ENCODE data around the gene PRAME.
A peak's percentile ranks its signal among the peaks of the same experiment; 100 is the strongest.

Gene PRAME

DNA sequence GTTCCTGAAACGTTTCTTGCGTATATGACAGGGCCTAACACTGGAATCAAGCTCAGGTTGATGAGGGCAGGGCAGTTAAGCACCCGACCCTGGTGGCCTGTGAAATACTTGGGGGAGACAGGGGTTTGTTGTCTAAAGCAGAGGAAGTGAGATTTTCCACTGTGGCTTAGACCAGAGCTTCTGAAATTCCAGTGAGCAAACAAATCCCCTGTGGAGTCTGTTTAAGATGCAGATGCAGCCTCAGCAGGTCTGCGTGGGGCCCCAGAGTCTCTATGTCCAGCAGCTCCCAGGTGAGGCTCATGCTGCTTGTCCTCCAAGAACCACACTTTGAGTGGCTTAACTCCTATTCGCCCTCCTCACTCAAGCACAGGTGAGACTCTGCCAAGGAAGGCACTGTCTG is 39.1 kb upstream of the PRAME start:
- DNase-seq (ENCODE audit: low read depth) = no peak
- TF ChIP-seq CTCF (IDR thresholded peaks at IDR 0.05; ENCODE audit: control insufficient read depth, insufficient read depth, low read depth, low read length, missing control alignments) = no peak
- no peak overlapping the region for H3K4me3 ChIP-seq (ENCODE audit: control insufficient read depth, low read depth, low read length)

- TF ChIP-seq CTCF (IDR thresholded peaks at IDR 0.05; ENCODE audit: control insufficient read depth, insufficient read depth, low read depth, low read length, missing control alignments) = no peak
- DNase-seq (ENCODE audit: low read depth) = no peak
- no peak overlapping the region for H3K4me3 ChIP-seq (ENCODE audit: control insufficient read depth, low read depth, low read length)
Measured at GRCh38 chr22:22595001-22595835, 36.2 kb upstream of the PRAME start.

DNA sequence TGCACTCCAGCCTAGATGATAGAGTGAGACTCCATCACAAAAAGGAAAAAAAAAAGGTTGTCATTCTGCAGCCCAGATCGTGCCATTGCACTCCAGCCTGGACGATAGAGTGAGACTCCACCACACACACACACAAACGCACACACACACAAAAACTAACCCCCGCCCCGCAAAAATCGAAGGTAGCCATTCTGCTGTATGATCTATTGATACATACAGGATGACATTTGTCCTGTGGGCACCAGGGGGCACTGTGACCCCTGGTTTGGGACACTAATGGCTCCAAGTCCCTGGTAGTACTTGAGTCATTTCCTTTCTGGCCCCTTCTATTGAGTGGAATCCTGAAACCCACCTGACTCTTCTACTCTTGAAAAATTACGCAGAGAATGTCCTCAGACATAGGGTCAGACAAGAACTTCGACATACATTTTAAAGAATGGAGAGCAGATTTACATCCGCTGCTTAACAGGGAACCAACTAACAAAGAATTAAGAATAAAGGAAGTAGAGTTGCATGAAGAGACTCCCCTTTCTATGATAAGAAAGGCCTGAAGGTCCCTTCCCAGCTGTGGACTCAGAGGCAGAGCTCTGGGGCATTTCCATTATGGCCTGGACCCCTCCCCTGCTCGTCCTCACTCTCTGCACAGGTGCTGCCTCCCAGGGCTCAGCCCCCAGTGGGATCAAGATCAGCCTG is 35.0 kb upstream of the PRAME start:
- peak; percentile 49 for TF ChIP-seq CTCF (IDR thresholded peaks at IDR 0.05; ENCODE audit: control insufficient read depth, insufficient read depth, low read depth, low read length, missing control alignments)
- no peak for DNase-seq (ENCODE audit: low read depth)
- no peak overlapping the region for H3K4me3 ChIP-seq (ENCODE audit: control insufficient read depth, low read depth, low read length)

DNA sequence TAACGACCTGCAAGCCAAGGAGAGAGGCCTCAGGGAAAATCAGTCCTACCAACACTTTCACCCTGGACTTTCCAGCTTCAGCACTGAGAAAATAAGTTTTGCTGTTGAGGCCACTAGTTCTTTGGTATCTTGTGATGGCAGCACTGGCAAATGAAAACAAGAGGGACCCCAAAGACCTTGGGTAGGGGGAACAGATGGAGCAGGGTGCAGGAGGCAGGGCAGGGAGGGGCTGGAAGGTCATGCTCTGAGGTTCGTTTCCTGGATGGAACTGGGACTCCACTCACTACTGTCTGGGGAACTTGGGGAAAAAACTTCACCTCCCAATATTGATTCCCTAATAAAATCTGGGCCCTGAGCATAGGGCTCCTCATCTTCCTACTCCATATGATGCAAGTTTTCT is 34.2 kb upstream of the PRAME start:
- no peak for TF ChIP-seq CTCF (IDR thresholded peaks at IDR 0.05; ENCODE audit: control insufficient read depth, insufficient read depth, low read depth, low read length, missing control alignments)
- DNase-seq (ENCODE audit: low read depth) = no peak
- no peak overlapping the region for H3K4me3 ChIP-seq (ENCODE audit: control insufficient read depth, low read depth, low read length)

DNA sequence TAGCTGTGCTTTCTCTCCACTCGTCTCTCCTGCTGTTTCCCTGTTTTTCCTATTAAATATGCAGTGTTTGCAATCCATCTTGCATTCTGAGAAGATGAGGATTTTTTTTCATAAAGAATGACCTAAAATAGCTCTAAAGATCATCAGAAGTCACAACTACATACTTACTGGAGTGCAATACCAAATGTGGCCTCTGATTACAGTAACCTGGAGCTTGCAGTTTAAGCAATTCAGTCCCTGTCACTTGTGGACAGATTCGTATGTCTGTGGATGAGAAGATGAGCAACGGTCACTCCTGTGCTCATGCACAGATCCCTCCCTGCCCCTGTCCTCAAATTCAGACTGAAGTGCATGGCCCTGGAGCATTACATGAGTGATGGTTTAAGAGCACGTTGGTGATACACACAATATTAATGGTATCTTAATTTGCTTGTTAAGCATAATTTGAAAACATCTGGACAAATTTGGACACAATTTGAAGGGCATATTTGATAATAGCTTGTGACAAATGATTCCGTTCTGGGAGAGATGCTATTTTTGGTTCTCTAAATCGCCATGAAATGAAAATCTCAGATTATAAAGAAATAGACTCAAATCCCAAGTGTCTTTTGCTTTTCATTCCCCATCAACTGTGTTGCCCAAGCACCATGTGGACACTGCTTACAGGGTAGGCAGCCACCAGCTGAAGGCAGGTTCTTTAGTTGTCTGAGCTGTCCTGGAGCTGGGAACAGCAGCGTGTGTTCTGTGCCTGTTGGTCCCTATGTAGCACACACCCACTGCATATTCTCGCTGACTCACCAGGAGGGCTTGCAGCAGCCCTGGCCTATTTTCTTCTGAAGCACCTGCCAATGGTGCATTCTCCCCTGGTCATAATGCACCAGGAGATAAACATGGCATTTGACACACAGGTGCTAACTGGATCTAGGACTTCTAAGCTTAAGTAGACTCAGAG is 32.6 kb upstream of the PRAME start:
- no peak overlapping the region for H3K4me3 ChIP-seq (ENCODE audit: control insufficient read depth, low read depth, low read length)
- DNase-seq (ENCODE audit: low read depth) = no peak
- no peak for TF ChIP-seq CTCF (IDR thresholded peaks at IDR 0.05; ENCODE audit: control insufficient read depth, insufficient read depth, low read depth, low read length, missing control alignments)
